ENCODE data around the gene EPN1.
"Not testable (repeated sequence)": the region's sequence is repeated elsewhere in the genome, so short reads cannot be mapped to it uniquely, and the experiment has no call there.

The EPN1 gene

DNA sequence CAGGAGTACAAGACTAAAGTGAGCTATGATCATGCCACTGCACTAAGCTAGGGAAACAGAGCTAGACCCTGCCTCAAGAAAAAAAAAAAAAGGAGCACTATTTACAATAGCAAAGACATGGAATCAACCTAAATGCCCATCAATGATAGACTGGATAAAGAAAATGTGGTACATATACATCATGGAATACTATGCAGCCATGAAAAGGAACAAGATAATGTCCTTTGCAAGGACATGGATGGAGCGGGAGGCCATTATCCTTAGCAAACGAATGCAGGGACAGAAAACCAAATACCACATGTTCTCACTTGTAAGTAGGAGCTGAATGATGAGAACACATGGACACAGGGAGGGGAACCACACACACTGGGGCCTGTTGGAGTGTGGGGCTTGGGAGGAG is 55.4 kb downstream of the EPN1 start:
- DNase-seq: not testable (repeated sequence)

DNA sequence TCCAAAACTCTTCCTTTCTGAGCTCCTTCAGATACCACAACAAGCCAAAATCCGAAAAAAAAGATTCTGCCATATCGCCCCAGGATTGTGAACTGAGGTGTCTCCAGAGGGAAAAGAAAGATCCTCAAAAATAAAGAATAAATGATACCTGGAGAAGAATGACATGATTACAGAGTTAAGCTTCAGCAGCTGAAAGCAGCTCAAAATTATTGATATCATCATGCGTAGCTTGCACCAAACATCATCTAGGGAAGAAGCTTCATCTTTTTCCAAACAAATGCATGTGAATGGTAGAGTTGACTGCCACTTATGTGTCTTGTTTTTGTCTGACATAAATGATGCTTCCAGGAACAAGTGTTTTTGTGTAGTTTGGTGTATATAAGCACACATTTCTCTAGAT is 63.3 kb downstream of the EPN1 start, which contains the start of gene NLRP9:
TSS of gene NLRP9 (minus strand) at position 101 of the 400 bp plus-strand sequence. CDS start at position 73, 28 bp downstream.
- DNase-seq: no peak

- no peak for DNase-seq
Observed at GRCh38 chr19:55750715-55751114, 75.7 kb downstream of the EPN1 start.

DNA sequence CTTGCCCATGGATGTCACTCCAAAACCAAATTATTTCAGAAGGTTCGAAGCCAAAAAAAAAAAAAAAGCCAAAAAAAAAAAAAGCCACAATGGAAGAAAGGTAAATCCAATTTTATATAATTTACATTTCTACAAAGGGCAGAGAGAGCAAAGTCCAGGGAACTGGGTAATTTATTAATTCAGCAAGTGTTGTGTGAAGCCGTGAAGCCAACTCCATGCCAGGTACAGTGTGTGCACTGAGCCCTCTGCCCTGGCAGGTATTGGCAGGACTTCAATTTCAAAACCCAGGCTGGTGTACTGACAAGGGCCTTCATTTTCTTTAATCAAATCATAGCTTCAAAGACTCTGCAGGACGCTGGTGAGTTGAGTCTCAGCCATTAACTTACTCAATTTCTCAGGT is 78.4 kb downstream of the EPN1 start:
- DNase-seq: no peak

GRCh38 chr19:55756808-55757207 is 81.8 kb downstream of the EPN1 start:
- DNase-seq: not testable (repeated sequence)

- DNase-seq: not testable (repeated sequence)
Observed at GRCh38 chr19:55758797-55759196, 83.8 kb downstream of the EPN1 start, which contains the start of gene RFPL4A. TSS of gene RFPL4A (plus strand) at chr19:55759097. CDS start at chr19:55761801, 2,704 bp downstream.

All from suppressor macrophage treated with lipopolysaccharide for 4 hours (primary cell).